Measurements from ENCODE around the gene RAD51B.

GRCh38 chr14:68305738-68306137 lies 486.2 kb downstream of the RAD51B start:
- TF ChIP-seq CTCF (conservative IDR thresholded peaks at IDR 0.05 in 1 of 2, IDR thresholded peaks at IDR 0.05 in 1 of 2; ENCODE audit: low read depth in 1 of 2, low read length in 2 of 2) (no peak), EZH2 (IDR thresholded peaks at IDR 0.05; ENCODE audit: low read length, missing control alignments) (no peak)
